Subcutaneous abdominal adipose tissue (tissue), 5 donors: ENCODE data around the gene CDKAL1.

Source experiments
- H3K27ac ChIP-seq: one replicate; pipeline ENCODE4 v1.7.0; 2013; ENCODE audit warnings: low read depth, mild to moderate bottlenecking, inconsistent platforms, low read length, moderate library complexity
- H3K27me3 ChIP-seq, 5 donors: one replicate each; pipeline ENCODE4 v1.7.0; 2013; ENCODE audit warnings: low read length in 5 of 5, inconsistent platforms in 1 of 5; ENCODE audit not compliant: control insufficient read depth in 5 of 5, insufficient read depth in 4 of 5
- H3K36me3 ChIP-seq, 5 donors: one replicate each; pipeline ENCODE4 v1.7.0; 2013; ENCODE audit warnings: low read length in 5 of 5; ENCODE audit not compliant: control insufficient read depth in 5 of 5, insufficient read depth in 5 of 5
- H3K4me1 ChIP-seq, 5 donors: one replicate each; pipeline ENCODE4 v1.7.0; 2013; ENCODE audit warnings: low read length in 5 of 5, mild to moderate bottlenecking in 3 of 5, moderate library complexity in 1 of 5; ENCODE audit not compliant: control insufficient read depth in 5 of 5, insufficient read depth in 5 of 5
- H3K4me3 ChIP-seq, 5 donors: one replicate each; pipeline ENCODE4 v1.7.0; 2013; ENCODE audit warnings: low read length in 5 of 5, low read depth in 1 of 5
- H3K9ac ChIP-seq, 5 donors: one replicate each; pipeline ENCODE4 v1.7.0; 2013; ENCODE audit warnings: low read length in 5 of 5, mild to moderate bottlenecking in 4 of 5, moderate library complexity in 3 of 5
- H3K9me3 ChIP-seq, 5 donors: one replicate each; pipeline ENCODE4 v1.7.0; 2013; ENCODE audit warnings: low read length in 5 of 5; ENCODE audit not compliant: control insufficient read depth in 5 of 5
- donor health status: healthy.
- donor health status: healthy.
- donor health status: healthy.
- donor health status: healthy.
- donor health status: healthy.

Gene CDKAL1

GRCh38 chr6:20569000-20569610 is 34.8 kb downstream of the CDKAL1 start:
- Histone ChIP-seq H3K4me3 (no peak overlapping the region), H3K27me3 (no peaks in the 10 kb centered on the region), H3K36me3 (peaks cover 0 to 2% (median 0%) of the 10 kb centered on the region in 5 donors), H3K9ac (no peak overlapping the region), H3K27ac (no peak overlapping the region), H3K9me3 (no peaks in the 10 kb centered on the region), H3K4me1 (peaks cover 0 to 8% (median 5%) of the 10 kb centered on the region in 5 donors)

- H3K4me1 ChIP-seq, result peaks cover 0 to 8% (median 5%) of the 10 kb centered on the region in 5 donors
- H3K4me3 ChIP-seq, result no peak overlapping the region
- H3K9ac ChIP-seq, result no peak overlapping the region
- H3K9me3 ChIP-seq, result no peaks in the 10 kb centered on the region
- H3K27me3 ChIP-seq, result no peaks in the 10 kb centered on the region
- H3K36me3 ChIP-seq, result peaks cover 0 to 7% (median 0%) of the 10 kb centered on the region in 5 donors
- no peak overlapping the region for H3K27ac ChIP-seq
These were observed 37.0 kb downstream of the CDKAL1 start for GRCh38 chr6:20571261-20571660.

- H3K9me3 ChIP-seq, result no peaks in the 10 kb centered on the region
- H3K4me1 ChIP-seq, result peaks cover 0 to 8% (median 5%) of the 10 kb centered on the region in 5 donors
- H3K9ac ChIP-seq, result no peak overlapping the region
- no peak overlapping the region for H3K4me3 ChIP-seq
- no peak overlapping the region for H3K27ac ChIP-seq
- no peaks in the 10 kb centered on the region for H3K27me3 ChIP-seq
- H3K36me3 ChIP-seq, result peaks cover under 1 to 12% (median 7%) of the 10 kb centered on the region in 5 donors
These were observed 38.0 kb downstream of the CDKAL1 start for GRCh38 chr6:20572288-20572687.

GRCh38 chr6:20572940-20573339 is 38.7 kb downstream of the CDKAL1 start:
- Histone ChIP-seq H3K36me3 (peaks cover 2 to 18% (median 7%) of the 10 kb centered on the region in 5 donors), H3K4me3 (no peak overlapping the region), H3K9ac (no peak overlapping the region), H3K4me1 (peaks cover 0 to 8% (median 5%) of the 10 kb centered on the region in 5 donors), H3K27ac (no peak overlapping the region), H3K27me3 (no peaks in the 10 kb centered on the region), H3K9me3 (no peaks in the 10 kb centered on the region)

GRCh38 chr6:20574355-20574754 is 40.1 kb downstream of the CDKAL1 start:
- peaks cover under 1 to 26% (median 12%) of the 10 kb centered on the region in 5 donors for H3K36me3 ChIP-seq
- no peak overlapping the region for H3K9ac ChIP-seq
- peaks cover 0 to 8% (median 5%) of the 10 kb centered on the region in 5 donors for H3K4me1 ChIP-seq
- no peaks in the 10 kb centered on the region for H3K27me3 ChIP-seq
- no peak overlapping the region for H3K27ac ChIP-seq
- no peaks in the 10 kb centered on the region for H3K9me3 ChIP-seq
- H3K4me3 ChIP-seq, result no peak overlapping the region

GRCh38 chr6:20575125-20575524 is 40.9 kb downstream of the CDKAL1 start:
- Histone ChIP-seq H3K36me3 (peaks cover 3 to 26% (median 14%) of the 10 kb centered on the region in 5 donors), H3K27ac (no peak overlapping the region), H3K9ac (no peak overlapping the region), H3K4me3 (no peak overlapping the region), H3K27me3 (no peaks in the 10 kb centered on the region), H3K4me1 (peaks cover 0 to 8% (median 5%) of the 10 kb centered on the region in 5 donors), H3K9me3 (no peaks in the 10 kb centered on the region)

- Histone ChIP-seq H3K4me1 (peaks cover 0 to 8% (median 5%) of the 10 kb centered on the region in 5 donors), H3K27ac (no peak overlapping the region), H3K9me3 (no peaks in the 10 kb centered on the region), H3K27me3 (no peaks in the 10 kb centered on the region), H3K36me3 (peaks cover 3 to 26% (median 14%) of the 10 kb centered on the region in 5 donors), H3K9ac (no peak overlapping the region), H3K4me3 (no peak overlapping the region)
These were observed 41.6 kb downstream of the CDKAL1 start for GRCh38 chr6:20575704-20576451.

GRCh38 chr6:20577173-20577688 is 43.0 kb downstream of the CDKAL1 start:
- peaks cover 0 to 8% (median 5%) of the 10 kb centered on the region in 5 donors for H3K4me1 ChIP-seq
- H3K36me3 ChIP-seq, result peaks cover 3 to 26% (median 14%) of the 10 kb centered on the region in 5 donors
- H3K9ac ChIP-seq, result no peak overlapping the region
- no peak overlapping the region for H3K4me3 ChIP-seq
- H3K9me3 ChIP-seq, result no peaks in the 10 kb centered on the region
- no peak overlapping the region for H3K27ac ChIP-seq
- no peaks in the 10 kb centered on the region for H3K27me3 ChIP-seq

- Histone ChIP-seq H3K36me3 (peaks cover 3 to 28% (median 14%) of the 10 kb centered on the region in 5 donors), H3K4me1 (no peaks in the 10 kb centered on the region), H3K9ac (no peak overlapping the region), H3K27ac (no peak overlapping the region), H3K9me3 (no peaks in the 10 kb centered on the region), H3K4me3 (no peak overlapping the region), H3K27me3 (no peaks in the 10 kb centered on the region)
These were observed 46.8 kb downstream of the CDKAL1 start for GRCh38 chr6:20581070-20581469.
